ENCODE results near the gene SORCS2. TPM values are rescaled to one million over a fixed set of nuclear protein-coding genes. Genes with fewer than 3 reads are reported as not detected.
A peak's percentile ranks its signal among the peaks of the same experiment; 100 is the strongest.

SORCS2 gene
- total RNA-seq, 1 experiment from 2014 or later, result 0.15 TPM

DNA sequence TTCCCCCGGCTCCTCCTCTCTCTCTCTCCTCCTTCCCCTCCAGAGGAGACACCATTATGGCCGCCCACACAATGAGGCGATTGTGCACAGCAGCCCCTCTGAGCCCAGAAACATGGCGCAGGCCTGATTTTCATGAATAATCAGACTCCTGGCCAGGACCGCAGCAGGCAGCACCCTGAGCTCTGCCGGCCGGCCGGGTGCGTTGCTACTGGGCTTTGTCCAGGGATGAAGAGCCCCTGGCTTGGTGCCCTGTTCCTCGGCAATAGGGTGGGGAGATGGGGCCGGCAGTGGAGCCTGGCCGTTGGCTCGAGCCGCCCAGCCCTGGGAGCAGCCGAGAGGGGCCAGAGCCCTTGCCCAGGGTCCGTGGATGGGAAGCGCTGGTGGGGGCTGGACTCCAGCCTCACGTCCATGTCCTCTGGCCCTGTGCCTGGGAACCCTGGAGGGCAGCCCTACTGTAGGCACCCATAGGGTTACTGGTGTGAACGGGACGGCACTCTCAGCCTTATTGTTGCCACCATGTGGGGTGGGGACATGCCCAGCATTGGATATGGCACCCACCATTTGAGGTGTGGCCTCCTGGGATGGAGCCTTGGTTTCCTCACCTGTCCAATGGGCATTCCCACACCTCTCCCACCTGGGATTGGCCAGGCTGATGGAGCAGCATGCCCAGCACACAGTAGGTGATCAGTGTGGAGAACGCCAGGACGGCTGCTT lies 103.0 kb downstream of the SORCS2 start:
- no TSS peak for BruUV-seq (replicated peaks)
- in situ Hi-C loops (cut with HindIII; ENCODE audit: low pct_unique_long_range_greater_than_20kb, low sequenced_read_pairs) (no loop called here), intact Hi-C loops (cut with micrococcal nuclease; ENCODE audit: unreplicated experiment) (loop anchor here (5.0 to 10.0 kb wide), 2 partner anchors 103 to 191 kb away; partner anchors contain the start of gene SORCS2)
- no peaks in the 10 kb centered on the region for H3K27me3 ChIP-seq (ENCODE audit: control insufficient read depth, insufficient read depth, low read length)
- no peak overlapping the region for H3K27ac ChIP-seq (ENCODE audit: low read length)
- no peaks in the 10 kb centered on the region for H3K9me3 ChIP-seq (ENCODE audit: control insufficient read depth, insufficient read depth, low read depth, low read length)
- no peaks in the 10 kb centered on the region for H3K36me3 ChIP-seq (ENCODE audit: control insufficient read depth, insufficient read depth, low read length)
- DNase-seq (ENCODE audit: low read depth, low spot score), result no peak
- ChIA-PET POLR2A (interaction anchor here (0.6 kb wide), 1 partner anchor 102 kb away, joined by 4 read pairs; no protein-coding TSS in a partner anchor), CTCF (interaction anchor here (1.6 kb wide), 1 partner anchor 104 kb away, joined by 3 read pairs; no protein-coding TSS in a partner anchor)
- peaks cover 3% of the 10 kb centered on the region; the same call in 1 of the 2 replicates for H3K4me1 ChIP-seq (ENCODE audit: control insufficient read depth, insufficient read depth, low read length)
- TF ChIP-seq TCF7L2 (IDR thresholded peaks at IDR 0.05; ENCODE audit: low read depth, low read length), result no peak
- no peak for TF ChIP-seq POLR2AphosphoS5 (IDR thresholded peaks at IDR 0.05; ENCODE audit: low read depth, low read length)
- TF ChIP-seq SIN3A (IDR thresholded peaks at IDR 0.05; ENCODE audit: borderline replicate concordance, insufficient read depth, low read depth, low read length), result no peak
- TF ChIP-seq, protein P1, sequence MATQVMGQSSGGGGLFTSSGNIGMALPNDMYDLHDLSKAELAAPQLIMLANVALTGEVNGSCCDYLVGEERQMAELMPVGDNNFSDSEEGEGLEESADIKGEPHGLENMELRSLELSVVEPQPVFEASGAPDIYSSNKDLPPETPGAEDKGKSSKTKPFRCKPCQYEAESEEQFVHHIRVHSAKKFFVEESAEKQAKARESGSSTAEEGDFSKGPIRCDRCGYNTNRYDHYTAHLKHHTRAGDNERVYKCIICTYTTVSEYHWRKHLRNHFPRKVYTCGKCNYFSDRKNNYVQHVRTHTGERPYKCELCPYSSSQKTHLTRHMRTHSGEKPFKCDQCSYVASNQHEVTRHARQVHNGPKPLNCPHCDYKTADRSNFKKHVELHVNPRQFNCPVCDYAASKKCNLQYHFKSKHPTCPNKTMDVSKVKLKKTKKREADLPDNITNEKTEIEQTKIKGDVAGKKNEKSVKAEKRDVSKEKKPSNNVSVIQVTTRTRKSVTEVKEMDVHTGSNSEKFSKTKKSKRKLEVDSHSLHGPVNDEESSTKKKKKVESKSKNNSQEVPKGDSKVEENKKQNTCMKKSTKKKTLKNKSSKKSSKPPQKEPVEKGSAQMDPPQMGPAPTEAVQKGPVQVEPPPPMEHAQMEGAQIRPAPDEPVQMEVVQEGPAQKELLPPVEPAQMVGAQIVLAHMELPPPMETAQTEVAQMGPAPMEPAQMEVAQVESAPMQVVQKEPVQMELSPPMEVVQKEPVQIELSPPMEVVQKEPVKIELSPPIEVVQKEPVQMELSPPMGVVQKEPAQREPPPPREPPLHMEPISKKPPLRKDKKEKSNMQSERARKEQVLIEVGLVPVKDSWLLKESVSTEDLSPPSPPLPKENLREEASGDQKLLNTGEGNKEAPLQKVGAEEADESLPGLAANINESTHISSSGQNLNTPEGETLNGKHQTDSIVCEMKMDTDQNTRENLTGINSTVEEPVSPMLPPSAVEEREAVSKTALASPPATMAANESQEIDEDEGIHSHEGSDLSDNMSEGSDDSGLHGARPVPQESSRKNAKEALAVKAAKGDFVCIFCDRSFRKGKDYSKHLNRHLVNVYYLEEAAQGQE (IDR thresholded peaks at IDR 0.05; ENCODE audit: insufficient read depth in 1 of 2, low read depth in 2 of 2, low read length in 1 of 2), result no peak
- TF ChIP-seq, protein P2, sequence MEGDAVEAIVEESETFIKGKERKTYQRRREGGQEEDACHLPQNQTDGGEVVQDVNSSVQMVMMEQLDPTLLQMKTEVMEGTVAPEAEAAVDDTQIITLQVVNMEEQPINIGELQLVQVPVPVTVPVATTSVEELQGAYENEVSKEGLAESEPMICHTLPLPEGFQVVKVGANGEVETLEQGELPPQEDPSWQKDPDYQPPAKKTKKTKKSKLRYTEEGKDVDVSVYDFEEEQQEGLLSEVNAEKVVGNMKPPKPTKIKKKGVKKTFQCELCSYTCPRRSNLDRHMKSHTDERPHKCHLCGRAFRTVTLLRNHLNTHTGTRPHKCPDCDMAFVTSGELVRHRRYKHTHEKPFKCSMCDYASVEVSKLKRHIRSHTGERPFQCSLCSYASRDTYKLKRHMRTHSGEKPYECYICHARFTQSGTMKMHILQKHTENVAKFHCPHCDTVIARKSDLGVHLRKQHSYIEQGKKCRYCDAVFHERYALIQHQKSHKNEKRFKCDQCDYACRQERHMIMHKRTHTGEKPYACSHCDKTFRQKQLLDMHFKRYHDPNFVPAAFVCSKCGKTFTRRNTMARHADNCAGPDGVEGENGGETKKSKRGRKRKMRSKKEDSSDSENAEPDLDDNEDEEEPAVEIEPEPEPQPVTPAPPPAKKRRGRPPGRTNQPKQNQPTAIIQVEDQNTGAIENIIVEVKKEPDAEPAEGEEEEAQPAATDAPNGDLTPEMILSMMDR (IDR thresholded peaks at IDR 0.05), result no peak
- H3K4me3 ChIP-seq (ENCODE audit: low read depth in 2 of 2, low read length in 2 of 2), result no peak overlapping the region
- 0 out of 2 replicates have a peak, but pooled peaks have one; percentile 7 for ATAC-seq

DNA sequence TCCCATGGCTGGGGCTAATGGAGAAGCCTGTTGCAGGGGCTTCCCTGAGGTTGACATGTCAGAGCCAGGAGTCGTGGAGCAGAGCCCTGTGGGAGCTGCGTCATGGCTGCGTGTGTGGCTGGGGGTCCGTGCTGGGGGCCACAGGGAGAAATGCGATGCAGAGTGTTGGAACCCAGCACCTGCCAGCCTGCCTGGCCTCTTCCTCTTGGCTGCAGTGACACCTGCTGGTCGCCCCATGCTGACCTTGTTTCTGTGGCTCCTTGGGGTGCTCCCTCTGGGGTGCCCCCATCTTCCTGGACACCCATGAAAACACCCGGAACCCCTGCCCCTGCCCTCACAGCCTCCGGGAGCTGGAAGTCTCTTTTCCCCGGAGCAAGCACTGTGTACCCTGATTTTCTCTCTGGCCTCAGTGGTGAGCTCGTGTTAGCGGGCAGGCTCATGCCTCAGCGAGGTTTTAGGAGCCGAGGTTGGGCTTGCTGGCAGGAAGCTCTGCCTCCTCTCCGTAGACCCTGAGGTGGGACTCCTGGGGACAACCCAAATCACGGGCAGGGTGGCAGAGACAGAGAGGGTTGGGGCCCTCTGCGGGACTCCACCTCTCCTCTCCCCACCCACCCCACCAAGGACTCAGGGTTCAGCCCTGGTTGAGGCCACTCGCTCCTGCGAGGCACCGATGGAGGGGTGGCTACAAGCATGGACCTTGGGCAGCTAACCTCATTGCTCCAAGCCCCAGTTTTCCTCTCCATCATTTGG lies 103.7 kb downstream of the SORCS2 start:
- H3K36me3 ChIP-seq (ENCODE audit: control insufficient read depth, insufficient read depth, low read length), result no peaks in the 10 kb centered on the region
- H3K9me3 ChIP-seq (ENCODE audit: control insufficient read depth, insufficient read depth, low read depth, low read length), result no peaks in the 10 kb centered on the region
- no TSS peak for BruUV-seq (replicated peaks)
- in situ Hi-C loops (cut with HindIII; ENCODE audit: low pct_unique_long_range_greater_than_20kb, low sequenced_read_pairs), result no loop called here
- H3K27me3 ChIP-seq (ENCODE audit: control insufficient read depth, insufficient read depth, low read length), result no peaks in the 10 kb centered on the region
- intact Hi-C loops (cut with micrococcal nuclease; ENCODE audit: unreplicated experiment), result loop anchor here (5.0 to 10.0 kb wide), 2 partner anchors 104 to 191 kb away; partner anchors contain the start of gene SORCS2
- DNase-seq (ENCODE audit: low read depth, low spot score), result no peak
- POLR2A ChIA-PET, result no interaction called here
- peaks cover 3% of the 10 kb centered on the region; the same call in 1 of the 2 replicates for H3K4me1 ChIP-seq (ENCODE audit: control insufficient read depth, insufficient read depth, low read length)
- TF ChIP-seq TCF7L2 (IDR thresholded peaks at IDR 0.05; ENCODE audit: low read depth, low read length), result no peak
- TF ChIP-seq, protein P2 (IDR thresholded peaks at IDR 0.05), result peak; percentile 78
- H3K4me3 ChIP-seq (ENCODE audit: low read depth in 2 of 2, low read length in 2 of 2), result no peak overlapping the region
- peak; percentile 68; the same call in 1 of the 2 replicates for ATAC-seq
- CTCF ChIA-PET, result interaction anchor here (1.6 kb wide), 1 partner anchor 105 kb away, joined by 3 read pairs; no protein-coding TSS in a partner anchor
- no peak overlapping the region for H3K27ac ChIP-seq (ENCODE audit: low read length)

All from Panc1 (cell line).